ENCODE results near the gene LRRC51. TPM values are rescaled to one million over a fixed set of nuclear protein-coding genes. Genes with fewer than 3 reads are reported as not detected.

Gene LRRC51
- total RNA-seq, 1 experiment from 2014 or later = 13.4 TPM

- Histone ChIP-seq H3K36me3 (ENCODE audit: control insufficient read depth, insufficient read depth, low read length) (peaks cover 2% of the 10 kb centered on the region; the same call in 1 of the 2 replicates), H3K27me3 (ENCODE audit: control insufficient read depth, insufficient read depth, low read length) (no peaks in the 10 kb centered on the region), H3K4me1 (ENCODE audit: control insufficient read depth, insufficient read depth, low read length) (no peaks in the 10 kb centered on the region), H3K4me3 (ENCODE audit: low read depth in 2 of 2, low read length in 2 of 2) (no peak overlapping the region), H3K27ac (ENCODE audit: low read length) (no peak overlapping the region), H3K9me3 (ENCODE audit: control insufficient read depth, insufficient read depth, low read depth, low read length) (no peaks in the 10 kb centered on the region)
- in situ Hi-C loops (cut with HindIII; ENCODE audit: low pct_unique_long_range_greater_than_20kb, low sequenced_read_pairs) (no loop called here), intact Hi-C loops (cut with micrococcal nuclease; ENCODE audit: unreplicated experiment) (no loop called here)
- ATAC-seq (no peak), DNase-seq (ENCODE audit: low read depth, low spot score) (no peak)
- no peak for TF ChIP-seq REST (IDR thresholded peaks at IDR 0.05; ENCODE audit: insufficient read depth in 1 of 2, low read depth in 2 of 2, low read length in 1 of 2)
- no peak for TF ChIP-seq TCF7L2 (IDR thresholded peaks at IDR 0.05; ENCODE audit: low read depth, low read length)
- no peak for TF ChIP-seq SIN3A (IDR thresholded peaks at IDR 0.05; ENCODE audit: borderline replicate concordance, insufficient read depth, low read depth, low read length)
- TF ChIP-seq POLR2AphosphoS5 (IDR thresholded peaks at IDR 0.05; ENCODE audit: low read depth, low read length) = no peak
- POLR2A ChIA-PET = interaction anchor here (0.6 kb wide), 1 partner anchor 8 kb away, joined by 4 read pairs; no protein-coding TSS in a partner anchor
- CTCF ChIA-PET = interaction anchor here (0.9 kb wide), 1 partner anchor 83 kb away, joined by 3 read pairs; no protein-coding TSS in a partner anchor
- BruUV-seq (replicated peaks) = no TSS peak
Observed at GRCh38 chr11:72061739-72062396, 18.8 kb upstream of the LRRC51 start.

- no peak for DNase-seq (ENCODE audit: low read depth, low spot score)
- TF ChIP-seq POLR2AphosphoS5 (IDR thresholded peaks at IDR 0.05; ENCODE audit: low read depth, low read length) (no peak), TCF7L2 (IDR thresholded peaks at IDR 0.05; ENCODE audit: low read depth, low read length) (no peak), REST (IDR thresholded peaks at IDR 0.05; ENCODE audit: insufficient read depth in 1 of 2, low read depth in 2 of 2, low read length in 1 of 2) (no peak), SIN3A (IDR thresholded peaks at IDR 0.05; ENCODE audit: borderline replicate concordance, insufficient read depth, low read depth, low read length) (no peak)
- TF ChIP-seq, protein P1, sequence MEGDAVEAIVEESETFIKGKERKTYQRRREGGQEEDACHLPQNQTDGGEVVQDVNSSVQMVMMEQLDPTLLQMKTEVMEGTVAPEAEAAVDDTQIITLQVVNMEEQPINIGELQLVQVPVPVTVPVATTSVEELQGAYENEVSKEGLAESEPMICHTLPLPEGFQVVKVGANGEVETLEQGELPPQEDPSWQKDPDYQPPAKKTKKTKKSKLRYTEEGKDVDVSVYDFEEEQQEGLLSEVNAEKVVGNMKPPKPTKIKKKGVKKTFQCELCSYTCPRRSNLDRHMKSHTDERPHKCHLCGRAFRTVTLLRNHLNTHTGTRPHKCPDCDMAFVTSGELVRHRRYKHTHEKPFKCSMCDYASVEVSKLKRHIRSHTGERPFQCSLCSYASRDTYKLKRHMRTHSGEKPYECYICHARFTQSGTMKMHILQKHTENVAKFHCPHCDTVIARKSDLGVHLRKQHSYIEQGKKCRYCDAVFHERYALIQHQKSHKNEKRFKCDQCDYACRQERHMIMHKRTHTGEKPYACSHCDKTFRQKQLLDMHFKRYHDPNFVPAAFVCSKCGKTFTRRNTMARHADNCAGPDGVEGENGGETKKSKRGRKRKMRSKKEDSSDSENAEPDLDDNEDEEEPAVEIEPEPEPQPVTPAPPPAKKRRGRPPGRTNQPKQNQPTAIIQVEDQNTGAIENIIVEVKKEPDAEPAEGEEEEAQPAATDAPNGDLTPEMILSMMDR (IDR thresholded peaks at IDR 0.05) = no peak
- in situ Hi-C loops (cut with HindIII; ENCODE audit: low pct_unique_long_range_greater_than_20kb, low sequenced_read_pairs) = no loop called here
- Histone ChIP-seq H3K36me3 (ENCODE audit: control insufficient read depth, insufficient read depth, low read length) (peaks cover 2% of the 10 kb centered on the region; the same call in 1 of the 2 replicates), H3K9me3 (ENCODE audit: control insufficient read depth, insufficient read depth, low read depth, low read length) (no peaks in the 10 kb centered on the region), H3K27me3 (ENCODE audit: control insufficient read depth, insufficient read depth, low read length) (no peaks in the 10 kb centered on the region), H3K4me1 (ENCODE audit: control insufficient read depth, insufficient read depth, low read length) (peaks cover 12% of the 10 kb centered on the region), H3K4me3 (ENCODE audit: low read depth in 2 of 2, low read length in 2 of 2) (no peak overlapping the region), H3K27ac (ENCODE audit: low read length) (no peak overlapping the region)
- intact Hi-C loops (cut with micrococcal nuclease; ENCODE audit: unreplicated experiment) = no loop called here
- CTCF ChIA-PET = no interaction called here
- no TSS peak for BruUV-seq (replicated peaks)
- ATAC-seq = no peak
- POLR2A ChIA-PET = no interaction called here
Observed at GRCh38 chr11:72066855-72067254, 13.8 kb upstream of the LRRC51 start.
